ENCODE measurements around the gene CASP2.

CASP2 gene

GRCh38 chr7:143308632-143309031 lies 20.5 kb downstream of the CASP2 start:
- Histone ChIP-seq H3K36me3 (ENCODE audit: insufficient read depth, low read length) (peaks cover 42% of the 10 kb centered on the region), H2AFZ (ENCODE audit: low read length) (no peak overlapping the region)
- TF ChIP-seq EZH2phosphoT487 (IDR thresholded peaks at IDR 0.05; ENCODE audit: borderline replicate concordance), result no peak
- TF ChIP-seq CTCF (conservative IDR thresholded peaks at IDR 0.05; ENCODE audit: low read length), result no peak

GRCh38 chr7:143314127-143314526 lies 26.0 kb downstream of the CASP2 start:
- Histone ChIP-seq H3K9me3 (ENCODE audit: insufficient read depth, low read depth, low read length) (no peaks in the 10 kb centered on the region), H3K4me1 (ENCODE audit: insufficient read depth, low read length, poor library complexity, severe bottlenecking) (peaks cover 4% of the 10 kb centered on the region), H3K79me2 (ENCODE audit: insufficient read depth, low read length) (no peaks in the 10 kb centered on the region), H3K27me3 (ENCODE audit: insufficient read depth, low read length, poor library complexity, severe bottlenecking) (no peaks in the 10 kb centered on the region), H3K9me2 (replicated peaks; ENCODE audit: low read depth, low read length) (no peaks in the 10 kb centered on the region), H2AFZ (ENCODE audit: low read length) (no peak overlapping the region), H3K4me2 (ENCODE audit: low read depth, low read length, poor library complexity, severe bottlenecking) (no peak overlapping the region), H3F3A (ENCODE audit: low read depth) (no peaks in the 10 kb centered on the region), H3K36me3 (ENCODE audit: insufficient read depth, low read length) (no peaks in the 10 kb centered on the region), H3K9ac (ENCODE audit: low read depth, low read length, poor library complexity, severe bottlenecking) (no peak overlapping the region), H4K20me1 (ENCODE audit: insufficient read depth, low read length, poor library complexity, severe bottlenecking) (no peaks in the 10 kb centered on the region), H3K4me3 (ENCODE audit: low read length, poor library complexity, severe bottlenecking) (no peak overlapping the region)
- no peak for TF ChIP-seq CTCF (conservative IDR thresholded peaks at IDR 0.05; ENCODE audit: low read length)
- no peak for TF ChIP-seq EZH2phosphoT487 (IDR thresholded peaks at IDR 0.05; ENCODE audit: borderline replicate concordance)

More at GRCh38 chr7:143308632-143309031, 20.5 kb downstream of the CASP2 start:
- Histone ChIP-seq H3K4me3 (ENCODE audit: low read length, poor library complexity, severe bottlenecking) (no peak overlapping the region), H3F3A (ENCODE audit: low read depth) (no peaks in the 10 kb centered on the region), H3K79me2 (ENCODE audit: insufficient read depth, low read length) (peaks cover 10% of the 10 kb centered on the region; the same call in 1 of the 2 replicates), H3K9me2 (replicated peaks; ENCODE audit: low read depth, low read length) (no peaks in the 10 kb centered on the region), H3K4me2 (ENCODE audit: low read depth, low read length, poor library complexity, severe bottlenecking) (no peak overlapping the region), H3K4me1 (ENCODE audit: insufficient read depth, low read length, poor library complexity, severe bottlenecking) (peaks cover 4% of the 10 kb centered on the region), H3K27me3 (ENCODE audit: insufficient read depth, low read length, poor library complexity, severe bottlenecking) (no peaks in the 10 kb centered on the region), H3K9me3 (ENCODE audit: insufficient read depth, low read depth, low read length) (no peaks in the 10 kb centered on the region), H4K20me1 (ENCODE audit: insufficient read depth, low read length, poor library complexity, severe bottlenecking) (peaks cover 6% of the 10 kb centered on the region), H3K9ac (ENCODE audit: low read depth, low read length, poor library complexity, severe bottlenecking) (no peak overlapping the region)

- Histone ChIP-seq H3K4me1 (ENCODE audit: insufficient read depth, low read length, poor library complexity, severe bottlenecking) (no peaks in the 10 kb centered on the region), H3K4me3 (ENCODE audit: low read length, poor library complexity, severe bottlenecking) (no peak within 1 kb of the TSS), H3K79me2 (ENCODE audit: insufficient read depth, low read length) (no peaks in the 10 kb centered on the region), H3F3A (ENCODE audit: low read depth) (no peaks in the 10 kb centered on the region), H3K9me2 (replicated peaks; ENCODE audit: low read depth, low read length) (no peaks in the 10 kb centered on the region), H2AFZ (ENCODE audit: low read length) (no peak within 1 kb of the TSS), H3K9me3 (ENCODE audit: insufficient read depth, low read depth, low read length) (no peaks in the 10 kb centered on the region), H4K20me1 (ENCODE audit: insufficient read depth, low read length, poor library complexity, severe bottlenecking) (no peaks in the 10 kb centered on the region), H3K36me3 (ENCODE audit: insufficient read depth, low read length) (no peaks in the 10 kb centered on the region), H3K27me3 (ENCODE audit: insufficient read depth, low read length, poor library complexity, severe bottlenecking) (no peaks in the 10 kb centered on the region), H3K4me2 (ENCODE audit: low read depth, low read length, poor library complexity, severe bottlenecking) (no peak within 1 kb of the TSS), H3K9ac (ENCODE audit: low read depth, low read length, poor library complexity, severe bottlenecking) (no peak within 1 kb of the TSS)
- TF ChIP-seq EZH2phosphoT487 (IDR thresholded peaks at IDR 0.05; ENCODE audit: borderline replicate concordance) (no peak), CTCF (conservative IDR thresholded peaks at IDR 0.05; ENCODE audit: low read length) (no peak)
Measured at GRCh38 chr7:143315776-143316175, 27.6 kb downstream of the CASP2 start, which contains the start of gene CLCN1. Gene CLCN1, plus strand, starts transcription at chr7:143316111. Its CDS starts 102 bp downstream, at chr7:143316213.
